Neural cell (in vitro differentiated cells): ENCODE results near the gene D2HGDH. TPM values are rescaled to one million over a fixed set of nuclear protein-coding genes. Genes with fewer than 3 reads are reported as not detected.

Experiments
- H2AFZ ChIP-seq: fragments of 200-600, 300-800 bp; sonication (generic), shearing (Covaris generic); 2 replicates; pipeline ENCODE4 v1.6.0; 2014; ENCODE audit warnings: low read depth, mild to moderate bottlenecking, antibody characterized with exemption, low read length, moderate library complexity
- H3F3A ChIP-seq: fragments of 200-600 bp; shearing (Covaris generic); 2 replicates; pipeline ENCODE4 v1.6.1; 2016; ENCODE audit warnings: mild to moderate bottlenecking, moderate library complexity, mixed read lengths, antibody characterized with exemption, low read length; ENCODE audit not compliant: insufficient read depth, poor library complexity, severe bottlenecking
- H3K27ac ChIP-seq: fragments of 200-600, 300-800 bp; sonication (generic), shearing (Covaris generic); 2 replicates; pipeline ENCODE4 v1.5.1; 2014; ENCODE audit warnings: mild to moderate bottlenecking, low read length, moderate library complexity
- H3K27me3 ChIP-seq: fragments of 300-800, 200-600 bp; sonication (generic), shearing (Covaris generic); 2 replicates; pipeline ENCODE4 v1.6.0; 2014; ENCODE audit warnings: mild to moderate bottlenecking, low read depth, low read length, moderate library complexity; ENCODE audit not compliant: insufficient read depth
- H3K36me3 ChIP-seq: fragments of 300-800, 200-600 bp; sonication (generic), shearing (Covaris generic); 2 replicates; pipeline ENCODE4 v1.5.1; 2014; ENCODE audit warnings: mild to moderate bottlenecking, antibody characterized with exemption, low read length, moderate library complexity; ENCODE audit not compliant: insufficient read depth
- H3K4me2 ChIP-seq: fragments of 300-800, 200-600 bp; sonication (generic), shearing (Covaris generic); 2 replicates; pipeline ENCODE4 v1.6.0; 2014; ENCODE audit warnings: mild to moderate bottlenecking, low read length
- H3K4me3 ChIP-seq: fragments of 300-800, 200-600 bp; sonication (generic), shearing (Covaris generic); 2 replicates; pipeline ENCODE4 v1.5.1; 2014; ENCODE audit warnings: mild to moderate bottlenecking, low read length, moderate library complexity
- H3K79me2 ChIP-seq: fragments of 200-600 bp; shearing (Covaris generic); replicated peaks from 2 replicates; pipeline ENCODE4 v1.6.0; 2014; ENCODE audit warnings: mild to moderate bottlenecking, low read length, moderate library complexity; ENCODE audit not compliant: insufficient read depth
- H3K9ac ChIP-seq: fragments of 300-800, 200-600 bp; sonication (generic), shearing (Covaris generic); 2 replicates; pipeline ENCODE4 v1.6.1; 2016; ENCODE audit warnings: mild to moderate bottlenecking, low read length, mixed read lengths
- H3K9me2 ChIP-seq: fragments of 200-600 bp; shearing (Covaris generic); 2 replicates; pipeline ENCODE4 v1.6.1; 2016; ENCODE audit warnings: mild to moderate bottlenecking, low read length, mixed read lengths; ENCODE audit not compliant: insufficient read depth
- H3K9me3 ChIP-seq: fragments of 200-600, 300-800 bp; sonication (generic), shearing (Covaris generic); 2 replicates; pipeline ENCODE4 v1.6.1; 2016; ENCODE audit warnings: mild to moderate bottlenecking, mixed run types, low read length, moderate library complexity, mixed read lengths
- H4K20me1 ChIP-seq: fragments of 200-600 bp; shearing (Covaris generic); 2 replicates; pipeline ENCODE4 v1.6.1; 2016; ENCODE audit warnings: mild to moderate bottlenecking, mixed run types; ENCODE audit not compliant: insufficient read depth
- CTCF ChIP-seq: fragments of 450-650 bp; IDR thresholded peaks from 2 replicates; pipeline ENCODE4 v1.5.1; 2014; ENCODE audit warnings: antibody characterized with exemption, mild to moderate bottlenecking, moderate library complexity; ENCODE audit not compliant: poor library complexity, severe bottlenecking
- EP300 ChIP-seq: fragments of 450-650 bp; conservative IDR thresholded peaks from 2 replicates; pipeline ENCODE4 v1.6.1; 2014; ENCODE audit warnings: antibody characterized with exemption, mild to moderate bottlenecking, moderate library complexity; ENCODE audit not compliant: poor library complexity, severe bottlenecking
- EZH2 ChIP-seq: fragments of 200-600, 300-800 bp; shearing (Covaris generic), sonication (generic); IDR thresholded peaks from 2 replicates; pipeline ENCODE4 v1.6.1; 2014; ENCODE audit warnings: antibody characterized with exemption, low read length, borderline replicate concordance, mild to moderate bottlenecking; ENCODE audit not compliant: insufficient read depth, poor library complexity, severe bottlenecking
- POLR2AphosphoS5 ChIP-seq: IDR thresholded peaks from 2 replicates; pipeline ENCODE4 v1.6.1; 2012
- RAD21 ChIP-seq: fragments of 450-650 bp; conservative IDR thresholded peaks from 2 replicates; pipeline ENCODE4 v1.6.1; 2014; ENCODE audit warnings: antibody characterized with exemption, mild to moderate bottlenecking, moderate library complexity
- REST ChIP-seq: IDR thresholded peaks from 2 replicates; pipeline ENCODE4 v1.6.1; 2012; ENCODE audit warnings: borderline replicate concordance
- SMC3 ChIP-seq: fragments of 450-650 bp; conservative IDR thresholded peaks from 2 replicates; pipeline ENCODE4 v1.6.1; 2014; ENCODE audit warnings: antibody characterized with exemption, mild to moderate bottlenecking, moderate library complexity; ENCODE audit not compliant: poor library complexity
- TAF1 ChIP-seq: IDR thresholded peaks from 2 replicates; pipeline ENCODE4 v1.6.1; 2012; ENCODE audit warnings: low read depth
- polyA plus RNA-seq: library from polyadenylated mRNA; depleted of rRNA; stranded (reverse); fragments of >200 nt; gene quantifications from 2 replicates; pipeline ENCODE4 v1.2.3, GENCODE V29; 2014

D2HGDH gene
- polyA plus RNA-seq, 1 donor from 2014 or later = 12.6 TPM

- H4K20me1 ChIP-seq = no peaks in the 10 kb centered on the region
- H2AFZ ChIP-seq = no peak overlapping the region
- H3K36me3 ChIP-seq = no peaks in the 10 kb centered on the region
- H3K9me3 ChIP-seq = no peaks in the 10 kb centered on the region
- no peaks in the 10 kb centered on the region for H3K27me3 ChIP-seq
- H3K9ac ChIP-seq = no peak overlapping the region
- no peak for TF ChIP-seq RAD21
- no peak for TF ChIP-seq REST
- TF ChIP-seq POLR2AphosphoS5 = no peak
- no peak for TF ChIP-seq EZH2
- no peak for TF ChIP-seq EP300
- TF ChIP-seq SMC3 = no peak
- no peak for TF ChIP-seq TAF1
- H3F3A ChIP-seq = no peaks in the 10 kb centered on the region
- H3K9me2 ChIP-seq = no peaks in the 10 kb centered on the region
- H3K4me3 ChIP-seq = no peak overlapping the region
- H3K27ac ChIP-seq = no peak overlapping the region
- no peaks in the 10 kb centered on the region for H3K79me2 ChIP-seq
- H3K4me2 ChIP-seq = no peak overlapping the region
Measured at GRCh38 chr2:241771286-241772062, 37.0 kb downstream of the D2HGDH start.

GRCh38 chr2:241772063-241772499 lies 37.7 kb downstream of the D2HGDH start:
- no peaks in the 10 kb centered on the region for H3K27me3 ChIP-seq
- no peaks in the 10 kb centered on the region for H4K20me1 ChIP-seq
- no peak overlapping the region for H3K4me2 ChIP-seq
- no peaks in the 10 kb centered on the region for H3F3A ChIP-seq
- no peak overlapping the region for H3K9ac ChIP-seq
- H3K79me2 ChIP-seq = no peaks in the 10 kb centered on the region
- no peaks in the 10 kb centered on the region for H3K9me3 ChIP-seq
- H3K27ac ChIP-seq = no peak overlapping the region
- no peaks in the 10 kb centered on the region for H3K9me2 ChIP-seq
- H3K36me3 ChIP-seq = no peaks in the 10 kb centered on the region
- no peak overlapping the region for H3K4me3 ChIP-seq
- TF ChIP-seq EP300 = no peak
- TF ChIP-seq RAD21 = no peak
- TF ChIP-seq CTCF = no peak
- TF ChIP-seq POLR2AphosphoS5 = no peak
- no peak for TF ChIP-seq TAF1
- TF ChIP-seq SMC3 = no peak
- TF ChIP-seq REST = no peak
- H2AFZ ChIP-seq = no peak overlapping the region
